Stimulated activated CD4-positive, alpha-beta T cell treated with anti-CD3 and anti-CD28 coated beads, TNF-alpha, amount 100 ng/mL, for 48 hours (primary cell): ENCODE data around the gene MND1.

Experiments
- DNase-seq, 3 donors: peaks; one replicate each; pipeline ENCODE4 v3.0.0-alpha.2; 2020; ENCODE audit warnings: low read depth in 3 of 3

Gene MND1, protein sequence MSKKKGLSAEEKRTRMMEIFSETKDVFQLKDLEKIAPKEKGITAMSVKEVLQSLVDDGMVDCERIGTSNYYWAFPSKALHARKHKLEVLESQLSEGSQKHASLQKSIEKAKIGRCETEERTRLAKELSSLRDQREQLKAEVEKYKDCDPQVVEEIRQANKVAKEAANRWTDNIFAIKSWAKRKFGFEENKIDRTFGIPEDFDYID

DNA sequence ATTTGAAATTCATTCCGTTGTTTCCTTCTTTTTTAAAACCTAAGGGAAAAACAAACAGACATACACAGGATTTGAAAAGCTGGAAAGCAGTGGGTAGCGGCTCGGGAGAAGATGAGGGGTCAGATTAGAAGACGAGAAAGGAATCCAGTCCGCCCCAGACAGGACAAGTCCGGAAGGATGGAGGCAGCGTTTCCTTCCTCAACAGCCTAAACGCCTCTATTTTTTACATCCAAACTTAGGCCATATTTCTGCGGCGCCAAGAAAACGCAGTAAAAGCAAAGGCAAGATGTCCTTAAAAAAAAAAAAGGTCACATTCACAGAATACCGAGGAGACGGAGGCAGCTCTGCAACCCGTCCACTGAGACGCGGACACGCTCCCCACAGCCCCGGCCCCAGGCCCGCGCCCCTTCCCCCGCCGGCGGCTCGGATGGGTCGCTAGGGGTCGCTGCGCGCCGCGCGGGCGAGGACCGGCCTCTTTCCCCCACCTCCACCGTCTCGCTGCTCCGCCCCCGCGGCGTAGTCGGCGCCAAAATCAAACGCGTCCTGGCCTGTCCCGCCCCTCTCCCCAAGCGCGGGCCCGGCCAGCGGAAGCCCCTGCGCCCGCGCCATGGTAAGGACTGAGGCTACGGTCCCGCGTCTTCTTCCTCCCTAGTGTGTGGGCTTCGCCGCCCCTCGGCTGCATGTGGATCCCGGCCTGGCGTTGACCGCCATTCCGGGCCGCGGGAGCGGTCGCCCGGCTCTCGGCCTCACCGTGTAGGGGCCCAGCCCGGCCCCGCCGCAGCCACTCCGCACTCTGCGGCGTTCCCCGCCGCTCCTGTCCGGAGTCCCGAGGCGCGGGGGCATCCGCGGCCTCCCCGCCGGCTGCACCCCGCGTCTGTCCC lies at the start of gene MND1:
TSS of gene MND1 (plus strand) at position 558 of the 881 bp plus-strand sequence. CDS start at position 608, 50 bp downstream.
- DNase-seq: peak; percentile 86 to 88 (median 86)

DNA sequence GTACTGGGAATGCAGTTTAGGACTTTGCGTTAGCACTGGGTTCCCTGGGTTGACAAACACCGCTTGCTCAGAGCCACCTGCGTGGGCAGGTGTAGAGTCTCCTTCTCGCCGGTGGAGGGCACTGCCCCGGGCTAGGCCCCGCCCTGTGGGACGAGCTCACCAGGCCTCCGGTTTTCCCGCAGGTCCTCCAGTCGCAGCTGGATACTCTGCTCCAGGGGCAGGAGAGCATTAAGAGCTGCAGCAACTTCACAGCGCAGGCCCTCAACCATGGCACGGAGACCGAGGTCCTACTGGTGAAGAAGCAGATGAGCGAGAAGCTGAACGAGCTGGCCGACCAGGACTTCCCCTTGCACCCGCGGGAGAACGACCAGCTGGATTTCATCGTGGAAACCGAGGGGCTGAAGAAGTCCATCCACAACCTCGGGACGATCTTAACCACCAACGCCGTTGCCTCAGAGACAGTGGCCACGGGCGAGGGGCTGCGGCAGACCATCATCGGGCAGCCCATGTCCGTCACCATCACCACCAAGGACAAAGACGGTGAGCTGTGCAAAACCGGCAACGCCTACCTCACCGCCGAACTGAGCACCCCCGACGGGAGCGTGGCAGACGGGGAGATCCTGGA lies 49.2 kb upstream of the MND1 start:
- no peak for DNase-seq

DNA sequence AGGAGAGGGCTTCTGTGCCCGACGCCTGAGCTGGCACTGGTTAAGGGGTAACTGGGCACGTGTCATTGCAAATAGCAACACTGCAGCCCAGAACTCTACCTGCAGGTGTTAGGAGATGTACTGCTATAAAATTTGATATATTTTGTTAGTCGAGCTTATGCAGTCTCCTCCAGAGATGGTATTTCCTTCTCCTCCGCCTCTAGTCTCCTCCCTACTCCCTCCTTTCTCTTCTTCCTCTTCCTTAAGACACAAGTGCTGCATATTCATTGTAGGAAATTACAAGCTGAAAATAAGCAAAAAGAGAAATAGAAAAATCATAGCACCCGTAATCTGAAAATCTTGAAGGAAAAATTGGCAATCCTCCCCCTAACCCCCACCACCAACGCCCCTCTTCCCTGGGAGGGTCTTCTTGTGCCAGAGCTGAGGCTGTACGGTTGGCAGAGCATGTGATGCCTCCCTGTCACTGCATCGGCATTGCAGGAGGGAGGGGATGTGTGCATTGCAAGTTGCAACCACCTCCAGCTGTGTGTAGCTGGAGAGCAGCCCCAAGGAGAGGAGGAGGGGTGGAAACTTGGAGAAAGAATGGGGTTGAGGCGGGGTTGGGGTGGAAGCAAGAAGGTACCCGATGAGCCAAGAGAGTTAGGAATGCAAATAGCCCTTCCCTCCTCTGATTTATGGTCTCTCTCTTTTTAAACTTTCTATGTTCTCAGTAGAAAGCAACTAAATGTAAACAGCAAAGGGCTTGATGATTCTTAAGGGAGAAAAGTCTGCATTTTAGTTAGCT lies 48.3 kb upstream of the MND1 start:
- DNase-seq: no peak

DNA sequence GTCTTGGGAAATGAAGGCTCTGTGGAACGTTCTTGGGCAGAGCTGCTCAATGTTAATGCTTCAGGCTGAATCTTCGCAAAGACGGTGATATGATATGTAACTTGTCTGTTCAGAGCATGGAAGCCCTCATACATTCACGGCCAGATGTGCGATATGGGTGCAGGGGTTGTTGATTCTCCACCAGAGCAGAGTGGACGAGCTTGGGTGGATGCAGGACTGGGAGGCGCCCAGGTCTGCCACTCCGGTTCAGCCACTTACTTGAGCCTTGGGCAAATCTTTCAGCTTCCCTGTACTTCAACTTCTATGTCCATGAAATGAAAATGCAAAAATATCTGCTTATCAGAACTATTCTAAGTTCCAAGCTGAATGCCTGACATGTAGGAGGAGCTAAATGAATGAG lies 47.4 kb upstream of the MND1 start:
- no peak for DNase-seq

DNA sequence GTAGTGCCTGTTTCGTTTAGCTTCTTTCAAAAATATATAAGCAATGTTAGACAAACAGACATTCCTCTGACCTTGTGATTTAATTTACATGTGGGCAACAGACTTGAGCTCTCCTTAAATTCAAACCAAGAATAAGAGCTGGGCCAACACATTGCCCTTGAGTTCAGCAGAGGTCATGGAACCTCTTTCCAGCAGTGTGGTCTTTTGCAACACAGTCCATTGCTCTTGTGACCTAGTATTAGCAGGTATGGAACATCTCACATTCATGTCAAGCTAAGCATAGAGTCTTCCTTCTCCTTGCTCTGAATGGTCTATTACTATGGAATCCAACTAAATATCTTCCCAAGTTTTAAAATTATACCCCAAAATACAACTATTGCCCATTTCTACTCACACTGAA lies 33.7 kb upstream of the MND1 start:
- DNase-seq: no peak

DNA sequence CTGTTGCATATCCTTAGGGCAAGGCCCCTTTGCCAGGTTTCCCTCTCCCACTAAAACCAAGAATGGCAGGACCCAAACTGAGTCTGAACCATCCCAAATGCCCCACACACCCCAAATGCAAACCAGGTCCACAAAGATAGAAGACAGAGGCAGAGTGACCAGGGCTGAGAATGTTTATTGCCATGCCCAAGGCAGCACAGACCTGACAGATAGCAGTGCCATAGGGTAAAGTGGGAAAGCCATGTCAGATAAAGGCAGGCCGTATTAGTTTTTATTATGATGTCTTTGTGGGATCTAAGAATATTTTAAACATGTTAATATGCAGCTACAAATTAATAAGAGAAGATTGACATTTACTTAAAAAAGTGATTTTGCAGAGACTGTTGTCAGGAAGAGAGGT lies 29.6 kb upstream of the MND1 start:
- no peak for DNase-seq

DNA sequence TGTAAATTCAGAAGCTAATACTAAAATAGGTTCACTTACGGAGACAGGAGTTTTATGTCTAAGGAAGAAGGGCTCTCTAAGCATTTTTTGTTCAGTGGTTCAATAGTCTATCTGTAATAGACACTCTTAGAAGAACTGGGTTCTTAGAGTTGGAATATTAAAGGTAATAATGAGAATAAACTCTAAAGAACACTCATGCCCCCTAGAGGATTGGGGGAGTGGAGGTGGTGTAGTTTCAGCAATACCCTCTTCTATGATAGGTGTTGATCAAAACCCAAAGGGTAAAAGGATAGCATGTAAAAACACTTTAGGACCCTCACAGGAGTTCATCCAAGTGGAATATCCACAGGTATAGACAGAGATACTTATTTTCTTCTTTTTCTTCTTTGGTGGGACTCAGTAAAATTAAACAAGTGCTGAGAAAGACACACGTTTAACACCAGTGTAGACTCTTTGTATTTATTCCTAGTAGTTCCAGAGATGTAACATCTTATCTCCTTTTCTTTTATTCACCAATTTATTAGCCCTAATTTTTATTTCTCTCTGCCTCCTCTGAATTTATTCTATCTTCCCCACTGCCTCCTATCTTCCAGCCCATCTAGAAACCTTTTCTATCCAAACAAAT lies 25.7 kb upstream of the MND1 start:
- peak in 1 of 3 donors; percentile 13 for DNase-seq

DNA sequence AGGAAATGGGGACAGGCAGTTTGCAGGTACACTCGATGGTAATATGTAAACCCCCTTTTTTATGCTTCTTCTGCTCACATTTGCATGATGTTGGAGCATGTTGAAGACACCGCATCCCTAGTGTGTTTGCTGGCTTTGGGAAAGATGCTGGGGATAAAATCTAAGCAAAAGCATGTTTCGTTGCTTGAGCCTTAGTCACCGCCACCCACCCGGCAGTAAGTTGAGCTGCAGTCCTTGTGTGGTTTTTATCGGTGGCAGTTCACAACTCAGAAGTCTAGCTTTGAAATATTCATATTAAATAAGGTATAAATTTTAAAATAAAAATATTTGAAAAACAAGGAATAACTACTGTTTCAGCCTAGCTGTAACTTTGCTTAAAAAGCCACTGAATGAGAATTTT lies 21.7 kb upstream of the MND1 start:
- DNase-seq: no peak

DNA sequence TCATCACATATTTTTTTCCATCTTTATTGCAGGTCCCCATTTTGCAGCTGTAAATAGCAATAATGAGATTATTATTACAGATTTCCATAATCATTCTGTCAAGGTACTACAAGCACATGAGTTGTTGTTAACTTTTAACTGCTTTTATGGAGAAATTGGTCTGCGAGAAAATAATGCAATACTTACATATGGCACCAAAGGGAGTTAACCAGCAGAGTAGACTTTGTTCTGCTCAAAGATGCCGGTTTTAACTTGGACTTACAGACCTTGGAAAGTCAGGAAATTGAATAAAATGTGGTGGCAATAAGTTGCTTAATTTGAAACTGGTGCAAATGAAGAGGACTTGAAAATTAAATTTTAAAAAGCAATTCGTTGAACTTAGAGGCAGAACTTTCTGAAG lies 20.4 kb upstream of the MND1 start:
- DNase-seq: no peak

DNA sequence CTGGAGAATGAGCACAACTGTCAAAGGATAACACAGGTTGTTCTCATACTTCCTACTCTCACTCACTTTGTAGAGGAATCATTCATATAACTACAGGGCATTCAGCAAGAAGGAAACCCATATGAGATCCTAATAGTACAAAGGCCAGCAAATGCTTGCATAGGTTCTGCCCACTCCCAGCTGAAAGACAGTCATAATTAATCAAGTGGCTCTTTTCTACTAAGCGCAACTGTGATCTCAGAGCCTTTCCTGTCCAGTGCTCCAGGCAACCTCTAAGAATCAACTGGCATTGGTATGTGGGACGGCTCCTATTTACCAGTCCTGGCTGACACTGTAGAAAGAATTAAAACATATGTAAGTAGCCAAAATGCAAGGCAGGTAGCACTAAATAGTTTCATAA lies 18.9 kb upstream of the MND1 start:
- DNase-seq: no peak

DNA sequence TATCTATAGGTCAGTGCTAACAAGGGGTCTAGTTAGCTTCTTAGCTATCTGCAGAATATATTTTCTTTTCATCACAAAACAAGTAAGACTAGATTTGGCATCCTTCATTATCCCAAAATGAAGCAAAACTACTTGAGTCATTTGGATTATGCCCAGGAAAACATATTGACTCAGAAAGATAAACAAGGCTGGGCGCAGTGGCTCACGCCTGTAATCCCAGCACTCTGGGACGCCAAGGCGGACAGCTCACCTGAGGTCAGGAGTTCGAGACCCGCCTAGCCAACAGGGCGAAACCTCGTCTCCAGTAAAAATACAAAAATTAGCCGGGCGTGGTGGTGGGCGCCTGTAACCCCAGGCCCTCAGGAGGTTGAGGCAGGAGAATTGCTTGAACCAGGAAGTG lies 18.0 kb upstream of the MND1 start:
- DNase-seq: no peak

DNA sequence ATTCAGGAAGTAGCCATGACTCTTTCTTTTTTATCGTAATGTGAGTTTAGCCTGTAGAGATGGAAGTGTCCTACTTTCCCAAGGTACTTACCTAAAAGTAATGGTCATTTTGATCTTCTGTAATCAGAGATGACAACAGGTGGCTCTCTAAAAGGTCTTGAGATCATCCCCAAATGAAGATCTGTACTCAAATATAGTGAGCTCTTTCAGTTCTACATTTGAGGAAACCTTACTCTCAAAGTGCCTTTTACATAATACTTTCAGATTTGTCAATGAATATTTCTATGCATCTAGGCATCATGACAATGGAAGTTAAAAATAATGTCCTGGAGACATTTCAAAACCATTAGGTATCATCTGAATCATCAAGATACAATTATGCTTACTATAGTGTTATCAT lies 17.2 kb upstream of the MND1 start:
- DNase-seq: no peak

DNA sequence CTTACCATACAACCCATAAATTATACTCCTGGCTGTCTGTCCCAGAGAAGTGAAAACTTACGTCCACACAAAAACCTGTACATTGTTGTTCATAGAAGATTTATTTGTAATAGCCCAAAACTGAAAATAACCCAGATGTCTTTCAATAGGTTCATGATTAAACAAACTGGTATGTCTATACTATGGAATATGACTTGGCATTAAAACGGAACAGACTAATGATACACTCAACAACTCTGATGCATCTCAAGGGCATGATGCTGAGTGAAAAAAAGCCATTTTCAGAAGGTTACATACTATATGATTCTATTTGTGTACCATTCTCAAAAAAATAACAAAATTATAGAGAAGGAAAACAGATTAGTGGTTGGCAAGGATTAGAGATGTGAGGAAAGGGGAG lies 11.6 kb upstream of the MND1 start:
- no peak for DNase-seq

DNA sequence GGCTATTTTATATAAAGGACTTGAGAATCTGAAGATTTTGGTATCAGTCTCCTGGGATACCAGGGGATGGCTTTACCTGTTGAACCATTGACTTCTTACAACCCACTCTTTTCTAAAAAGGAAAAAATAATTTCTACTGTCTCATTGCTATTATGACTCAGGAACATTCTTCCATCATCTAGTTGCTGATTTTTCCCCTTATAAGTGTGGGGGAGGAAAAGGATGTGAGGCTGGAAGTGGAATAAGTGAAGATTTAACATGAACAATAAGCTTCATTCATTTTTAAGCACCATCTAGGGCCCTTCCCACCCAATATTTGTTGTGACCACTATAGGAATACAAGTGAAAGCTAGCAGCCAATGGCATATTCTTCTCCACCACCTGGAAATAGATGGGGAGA lies 10.6 kb upstream of the MND1 start:
- no peak for DNase-seq

DNA sequence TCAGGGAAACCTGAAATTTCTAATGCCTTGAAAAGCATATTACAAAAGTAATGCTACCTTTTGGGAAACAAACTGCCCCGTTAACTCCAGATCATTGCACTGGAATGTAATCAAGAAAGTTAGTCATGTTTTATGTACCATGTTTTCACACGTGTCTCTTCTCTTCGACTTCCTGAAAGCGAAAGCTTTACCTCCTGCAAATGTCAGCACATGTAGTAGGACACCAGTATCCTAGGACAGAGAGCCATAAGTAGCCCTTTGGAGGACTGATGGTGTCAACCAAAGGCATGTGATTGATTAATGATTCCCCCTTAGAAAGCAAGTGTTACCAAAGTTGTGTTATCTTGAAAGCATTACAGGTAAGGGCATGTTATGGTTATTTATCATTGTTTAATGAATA lies 8.8 kb upstream of the MND1 start:
- no peak for DNase-seq

DNA sequence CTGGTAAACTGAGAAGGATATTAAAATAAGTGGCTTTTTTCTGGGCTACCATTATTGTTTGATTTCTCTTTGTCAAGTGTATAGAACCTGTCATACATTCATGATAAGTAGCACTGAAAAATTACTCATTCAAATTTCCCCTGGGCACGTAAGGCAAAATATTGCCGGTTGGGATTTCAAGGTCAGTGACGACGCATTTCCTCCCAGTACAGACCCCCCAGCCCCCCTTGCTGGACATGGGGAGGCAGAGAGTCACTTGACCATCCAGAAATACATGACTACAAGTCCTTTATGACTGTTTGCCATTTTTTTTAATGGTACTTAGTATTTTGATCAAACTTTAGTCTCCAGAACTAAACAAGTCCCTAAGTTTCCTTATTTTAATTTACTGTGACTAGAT lies 6.8 kb upstream of the MND1 start:
- no peak for DNase-seq

DNA sequence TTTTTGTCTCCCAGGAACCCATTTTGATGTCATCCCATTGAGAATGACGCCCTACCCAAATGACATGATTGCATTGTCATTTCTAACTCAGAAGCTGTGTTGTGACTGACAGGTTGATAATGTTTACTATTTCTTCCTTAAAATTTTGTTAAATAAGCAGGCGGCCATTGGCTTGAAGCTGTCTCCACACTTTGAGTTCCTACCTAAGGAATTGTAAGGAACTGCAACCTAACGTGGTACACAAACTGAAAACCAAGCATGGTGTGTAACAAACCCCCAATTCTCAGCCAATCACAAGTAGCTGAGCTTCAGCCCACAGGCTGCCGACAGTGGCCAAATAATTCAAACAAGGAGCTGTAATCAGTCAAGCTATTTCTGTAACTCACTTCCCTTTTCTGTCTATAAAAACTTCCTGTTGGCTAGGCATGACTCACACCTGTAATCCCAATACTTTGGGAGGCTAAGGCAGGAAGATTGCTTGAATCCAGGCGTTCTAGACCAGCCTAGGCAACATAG lies 2.9 kb upstream of the MND1 start:
- DNase-seq: no peak

DNA sequence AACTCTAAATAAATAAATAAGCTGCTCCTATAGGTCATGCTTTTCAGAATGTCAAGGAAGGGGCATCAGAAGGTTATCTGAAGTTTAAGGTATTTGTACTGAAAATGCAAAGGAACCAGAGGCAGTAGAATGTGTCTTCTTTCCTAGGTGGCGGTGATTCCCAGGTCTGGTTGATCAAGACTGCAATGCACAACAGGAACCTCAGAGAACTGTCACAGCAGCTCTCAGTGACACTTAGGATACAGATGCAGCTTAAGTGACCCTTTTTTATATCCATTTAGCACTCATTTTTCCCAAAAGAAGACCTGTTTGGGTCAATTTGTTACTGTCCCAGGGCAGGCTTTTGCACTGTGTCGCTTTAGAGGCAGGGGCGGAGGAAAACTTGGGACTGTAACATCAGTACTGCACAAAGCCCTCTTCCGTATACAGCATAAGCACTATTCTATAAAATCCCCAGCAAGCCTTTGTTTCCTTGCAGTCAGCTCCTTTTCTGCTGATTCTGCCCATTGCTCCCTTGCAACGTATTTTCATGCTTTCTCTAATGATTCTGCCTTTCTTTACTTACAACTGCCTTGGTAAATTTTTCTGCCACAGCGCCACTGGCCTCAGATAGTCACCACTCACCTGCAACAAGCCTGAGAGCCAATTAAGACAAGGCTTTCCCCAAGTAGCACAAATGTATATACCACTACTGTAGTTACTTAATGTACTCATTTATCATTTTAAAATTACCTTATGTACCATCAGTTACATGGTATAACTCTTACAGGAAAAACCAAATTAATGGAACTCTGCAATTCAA lies 1.5 kb upstream of the MND1 start:
- DNase-seq: no peak

DNA sequence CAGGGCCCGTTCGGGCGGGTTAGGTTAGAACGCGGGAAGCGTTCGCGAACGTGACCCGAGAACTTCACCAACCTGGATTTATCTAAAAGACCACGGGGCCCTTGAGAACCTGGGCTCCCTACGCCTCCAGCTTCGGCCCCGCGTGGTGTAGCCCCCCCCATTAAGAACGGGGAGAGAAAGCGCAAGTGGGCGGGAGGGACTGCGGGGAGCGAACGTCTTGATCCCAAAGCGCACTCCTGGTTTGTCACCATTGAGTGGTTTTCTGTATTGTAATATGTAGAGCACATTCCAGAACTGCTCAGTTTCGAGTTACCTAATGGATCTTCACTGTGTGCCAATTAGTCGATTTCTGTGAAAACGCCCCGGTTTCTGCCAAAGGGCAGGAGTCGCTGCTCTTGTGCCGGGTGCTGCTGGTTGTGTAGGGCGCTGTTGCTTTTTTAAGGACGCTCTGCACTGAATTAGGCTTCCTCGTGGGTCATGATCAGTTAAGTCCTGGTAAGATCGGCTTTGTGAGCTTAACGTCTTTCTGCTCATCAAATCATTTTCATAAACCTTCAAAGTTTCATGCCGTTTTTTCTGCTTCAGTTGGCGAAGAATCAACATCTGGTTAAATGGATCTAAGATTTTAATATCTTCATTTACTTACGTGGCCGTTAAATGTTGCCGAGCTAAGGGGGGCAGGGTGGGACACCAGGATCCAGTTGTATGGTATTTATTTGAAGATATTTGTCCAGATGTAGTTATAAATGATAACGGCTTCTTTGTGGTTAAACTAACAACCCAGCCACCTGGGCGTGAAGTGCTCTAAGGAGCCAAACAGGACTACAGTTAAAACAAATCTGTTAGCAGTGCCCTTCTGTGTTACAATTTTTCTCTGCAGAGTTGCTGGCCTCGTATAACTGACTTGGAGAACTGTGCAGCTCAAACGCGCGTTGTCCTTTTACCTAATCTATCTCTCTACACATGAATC lies 809 bp downstream of the MND1 start:
- DNase-seq: peak; percentile 15 to 34 (median 28)
